NCI-H146 treated with DMSO at 0.1 percent for 48 hours (cell line): ENCODE data around the gene TNFAIP8L3.

Experiments used
- DNase-seq: peaks from one replicate; lab custom pipeline; 2025; ENCODE audit not compliant: unreplicated experiment; lab: John Stamatoyannopoulos, UW

TNFAIP8L3 gene

DNA sequence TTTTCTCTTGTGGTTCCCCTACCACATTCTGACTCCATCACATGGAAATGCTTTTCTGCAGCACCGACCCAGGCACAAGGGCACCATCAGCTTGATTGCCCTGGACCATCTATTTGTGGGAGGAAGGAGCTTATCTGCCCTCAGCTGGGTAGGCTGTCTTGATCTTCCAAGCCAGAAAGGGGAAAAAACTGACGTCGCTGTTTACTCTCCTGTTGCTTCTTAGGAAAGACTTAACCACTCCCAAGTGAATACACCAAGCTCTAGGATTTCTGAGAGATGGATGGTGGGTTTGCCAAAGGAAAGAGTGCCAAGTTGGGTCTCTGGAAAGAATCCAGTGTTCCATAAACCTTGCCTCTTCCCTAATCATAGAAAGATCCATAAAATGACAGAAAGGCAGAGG, 4.0 kb downstream of the TNFAIP8L3 start:
- no peak for DNase-seq

DNA sequence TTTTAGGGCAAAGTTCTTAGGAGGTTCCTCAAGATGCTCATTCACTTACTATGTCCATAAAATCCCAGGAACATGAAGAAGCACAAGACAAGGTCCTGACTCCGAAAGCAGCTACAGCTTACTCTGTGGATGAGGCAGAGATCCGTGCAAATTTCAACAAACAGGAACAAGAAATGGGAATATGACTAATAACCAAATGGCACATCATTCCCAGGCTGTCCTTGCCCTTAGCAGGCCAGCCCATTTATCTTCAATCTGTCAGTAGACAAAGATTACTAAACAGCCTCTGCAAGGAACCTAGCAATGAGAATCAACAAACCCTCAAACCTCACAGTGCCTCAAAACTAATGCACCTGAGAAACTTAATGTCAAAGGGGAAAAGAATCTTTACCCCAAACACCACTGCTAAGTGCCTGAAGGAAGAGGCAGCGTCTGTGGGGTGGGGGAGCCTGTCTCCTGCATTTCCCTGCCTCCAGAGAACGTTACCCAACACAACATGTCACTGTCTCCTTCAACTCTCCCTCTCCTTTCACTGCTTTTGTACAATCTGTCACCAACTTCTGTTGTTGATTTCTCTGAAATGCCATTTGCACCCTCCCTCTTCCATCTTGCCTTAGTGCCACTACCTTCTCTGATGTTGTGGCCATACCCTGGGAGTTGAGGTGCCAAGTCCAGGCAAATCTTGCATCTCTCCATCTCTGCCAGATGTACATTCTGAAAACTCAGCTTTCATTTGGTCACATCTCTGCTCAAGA, 4.8 kb downstream of the TNFAIP8L3 start:
- no peak for DNase-seq

DNA sequence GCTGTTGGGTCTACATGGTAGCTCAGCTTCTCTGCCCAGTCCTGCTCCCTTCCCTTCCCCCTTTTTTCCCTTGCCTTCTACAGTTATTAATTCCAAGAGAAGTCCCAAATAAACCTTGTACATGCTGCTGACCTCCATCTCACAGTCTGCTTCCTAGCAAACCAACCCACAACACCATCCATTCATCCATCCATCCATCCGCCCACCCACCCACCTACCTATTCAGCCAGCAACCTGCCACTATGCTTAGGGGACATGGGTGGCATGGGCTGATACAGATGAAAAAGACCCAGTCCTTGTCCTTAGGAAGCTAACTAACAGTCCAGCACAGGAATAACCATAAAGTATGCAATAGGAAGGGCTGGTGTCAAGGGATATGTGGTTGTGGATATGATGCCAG, 5.7 kb downstream of the TNFAIP8L3 start:
- DNase-seq, result no peak

DNA sequence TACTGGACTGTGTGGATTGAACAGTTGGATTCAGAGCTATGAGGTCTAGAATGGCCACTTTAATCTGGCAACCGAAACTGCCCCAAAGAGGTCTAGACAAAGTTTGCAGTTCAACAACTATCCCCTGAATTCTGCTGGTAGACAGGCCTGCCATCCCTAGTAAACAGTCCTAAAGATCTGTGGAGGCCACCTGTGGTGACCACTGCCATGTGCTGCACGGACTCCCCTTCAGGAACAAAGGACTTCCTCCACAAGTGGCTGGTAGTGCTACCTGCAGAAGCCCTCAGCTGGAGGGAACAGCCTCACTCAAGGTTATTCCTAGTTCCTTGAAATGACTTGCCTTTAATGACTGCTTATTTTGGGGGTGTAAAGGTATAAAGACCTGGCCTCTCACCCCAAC, 6.1 kb downstream of the TNFAIP8L3 start:
- peak; percentile 7 for DNase-seq

DNA sequence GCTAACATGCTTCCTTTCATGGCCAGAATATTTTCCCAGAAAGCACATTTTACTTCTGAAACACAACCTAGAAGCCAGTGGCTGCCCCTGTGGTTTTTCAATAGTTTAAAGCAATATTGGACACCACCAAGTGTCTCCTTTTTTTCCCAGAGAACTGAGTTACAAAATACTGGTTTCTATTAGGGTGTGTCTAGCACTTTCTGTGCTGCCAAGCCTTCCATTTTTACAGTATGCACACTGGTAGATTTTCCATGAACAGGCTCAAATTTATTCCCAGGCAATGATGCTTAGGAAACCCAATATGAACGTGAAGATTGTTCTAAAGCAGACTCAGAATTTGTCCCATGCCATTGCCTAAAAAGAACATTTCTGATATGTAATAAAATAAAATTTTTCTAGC, 7.2 kb downstream of the TNFAIP8L3 start:
- DNase-seq, result no peak

DNA sequence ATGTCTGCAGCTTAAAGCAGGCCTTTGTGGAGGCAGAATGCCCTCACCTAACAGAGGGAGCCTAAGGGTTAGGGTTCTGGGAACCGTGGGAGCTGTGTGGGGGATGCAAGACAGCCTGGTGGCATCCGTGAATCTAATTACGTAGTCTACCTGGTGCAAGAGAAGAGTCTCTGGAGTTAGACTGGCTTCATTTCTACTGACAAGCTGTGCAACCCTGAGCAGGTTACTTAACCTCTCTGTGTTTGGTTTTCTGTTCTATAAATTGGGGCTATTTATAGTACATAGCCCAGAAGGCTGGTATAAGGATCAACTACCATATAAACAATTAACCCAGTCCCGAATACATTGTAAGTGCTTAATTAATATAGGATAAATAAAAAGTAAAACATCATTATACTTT, 8.3 kb downstream of the TNFAIP8L3 start:
- DNase-seq, result no peak

DNA sequence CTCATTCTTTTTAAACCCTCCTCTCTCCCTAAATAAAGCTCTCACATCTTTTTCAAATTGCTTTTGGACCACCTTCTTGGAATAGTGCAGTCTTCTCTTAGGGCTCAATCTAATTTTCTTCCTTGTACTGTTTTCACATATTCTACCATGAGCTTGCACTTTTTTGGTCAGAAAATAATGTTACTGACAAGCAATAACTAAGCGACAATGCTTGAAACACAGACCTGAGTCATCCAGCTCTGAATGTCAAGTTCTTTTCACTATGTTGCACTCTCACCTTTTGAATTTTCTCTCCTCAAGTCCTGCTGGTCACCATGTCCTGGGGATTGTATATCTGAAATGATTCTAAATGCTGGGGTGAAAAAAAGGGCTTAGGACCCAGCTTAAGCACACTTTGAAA, 8.9 kb downstream of the TNFAIP8L3 start:
- no peak for DNase-seq

DNA sequence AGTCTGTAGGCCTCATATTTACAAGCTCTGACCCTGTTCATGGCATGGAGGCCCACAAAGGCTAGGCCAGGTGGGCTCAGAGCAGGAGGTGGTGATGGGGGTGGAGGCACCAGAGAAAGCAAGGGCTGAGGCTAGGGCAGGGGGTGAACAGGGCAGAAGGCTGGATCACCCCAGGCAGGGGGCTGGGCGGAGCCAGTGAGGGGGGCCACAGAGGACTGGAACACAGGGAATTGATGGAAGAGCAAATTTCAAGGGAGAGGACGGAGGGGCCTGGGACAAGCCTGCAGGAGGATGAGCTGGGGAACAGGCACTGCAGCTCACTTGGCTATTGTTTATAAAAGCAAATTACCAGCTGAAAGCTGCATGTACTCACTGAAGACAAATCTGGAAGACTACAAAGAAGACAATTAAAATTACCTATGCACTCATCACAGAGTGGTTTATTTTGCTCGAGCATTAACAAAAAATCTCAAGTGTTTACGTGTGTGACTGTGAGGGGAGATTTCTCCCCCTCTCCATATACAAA, 11.0 kb downstream of the TNFAIP8L3 start:
- no peak for DNase-seq

DNA sequence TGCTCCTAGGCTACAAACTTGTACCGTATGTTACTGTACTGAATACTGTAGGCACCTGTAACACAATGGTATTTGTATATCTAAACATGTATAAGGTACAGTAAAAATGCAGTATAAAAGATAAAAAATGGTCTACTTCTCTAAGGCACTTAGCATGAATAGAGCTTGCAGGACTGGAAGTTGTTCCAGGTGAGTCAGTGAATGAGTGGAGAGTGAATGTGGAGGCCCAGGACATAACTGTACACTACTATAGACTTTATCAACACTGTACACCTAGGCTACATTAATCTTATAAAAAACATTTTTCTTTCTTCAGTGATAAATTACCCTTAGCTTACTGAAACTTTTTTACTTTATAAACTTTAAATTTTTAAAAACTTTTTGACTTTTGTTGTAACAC, 12.5 kb downstream of the TNFAIP8L3 start:
- DNase-seq, result no peak

DNA sequence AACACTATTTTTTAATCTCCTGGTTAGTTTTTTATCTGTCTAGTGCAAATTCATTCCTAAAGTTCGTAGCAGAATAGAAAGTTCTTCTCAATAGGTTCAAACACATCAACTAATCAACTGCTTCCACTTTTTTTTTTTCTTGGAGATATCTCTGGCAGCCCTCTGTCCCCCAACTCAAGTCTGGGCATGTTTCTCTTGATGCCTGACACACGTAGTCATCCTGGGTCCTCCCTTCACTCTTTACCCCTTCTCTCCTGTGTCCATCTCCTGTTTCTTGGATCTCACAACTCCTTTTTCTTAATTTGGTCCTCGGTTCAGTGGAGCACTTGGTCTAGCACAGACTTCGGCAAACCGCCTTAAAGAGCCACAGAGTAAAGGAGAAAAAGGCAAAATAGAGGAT, 14.4 kb downstream of the TNFAIP8L3 start:
- no peak for DNase-seq

DNA sequence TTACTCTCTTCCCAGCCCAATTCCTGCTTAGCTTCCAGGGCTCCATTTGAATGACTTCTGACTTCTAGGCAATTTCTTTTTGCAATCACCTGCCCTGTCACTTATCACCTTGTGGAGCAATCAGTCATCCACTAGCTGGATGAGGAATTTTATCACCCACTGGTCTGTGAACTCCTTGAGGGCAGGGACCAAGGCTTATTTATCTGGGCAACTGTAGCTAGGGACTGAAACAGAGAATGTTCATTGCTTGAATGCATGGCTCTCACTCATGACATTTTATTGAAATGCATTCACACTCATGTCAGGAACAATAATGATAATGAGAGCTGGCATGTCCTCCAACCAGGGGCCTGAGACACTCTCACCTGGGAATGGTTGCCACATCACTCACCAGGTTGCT, 15.5 kb downstream of the TNFAIP8L3 start:
- DNase-seq, result no peak

DNA sequence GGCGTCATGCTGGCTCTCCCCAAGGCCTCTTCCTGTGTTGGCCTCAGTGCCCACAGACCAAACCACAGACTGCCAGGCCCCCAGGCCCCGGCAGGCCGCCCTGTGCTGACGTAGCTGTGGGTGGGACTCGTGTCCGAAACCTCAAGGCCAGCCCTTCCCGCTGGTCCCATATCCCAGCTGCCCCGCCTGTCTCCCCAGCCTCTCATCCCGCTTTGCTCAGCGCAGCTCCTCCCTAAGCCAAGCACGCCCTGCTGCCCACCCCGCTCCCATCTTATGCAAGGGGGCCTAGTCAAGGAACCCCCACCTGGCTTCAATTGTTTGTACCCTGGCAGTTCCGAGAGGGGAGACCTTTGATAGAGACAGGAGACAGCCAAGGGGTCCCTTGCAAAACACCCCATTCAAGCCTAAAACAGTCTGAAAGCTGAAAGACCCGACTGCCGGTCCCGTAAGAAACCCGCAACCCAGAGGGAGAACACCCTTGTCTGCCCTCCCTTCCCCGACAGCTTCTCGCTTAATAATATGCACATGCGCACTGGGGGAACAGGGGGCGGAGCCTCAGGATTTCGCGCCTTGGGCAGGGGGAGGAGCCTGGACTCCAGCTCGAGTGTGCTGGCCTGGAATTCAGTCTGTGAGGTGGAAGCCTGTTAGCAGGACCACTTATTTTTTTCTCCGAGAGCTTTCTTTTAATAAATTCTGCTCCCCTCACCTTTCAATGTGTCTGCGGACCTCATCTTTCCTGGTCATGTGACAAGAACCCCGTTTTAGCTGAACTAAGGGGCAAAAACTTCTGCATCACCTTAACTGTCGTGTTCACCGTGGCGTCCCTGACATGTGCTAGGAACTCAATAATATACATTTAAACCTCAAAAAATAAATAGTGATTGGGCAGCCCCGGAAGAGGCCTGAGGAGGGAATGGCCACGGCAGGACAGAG, 17.2 kb downstream of the TNFAIP8L3 start:
- no peak for DNase-seq

DNA sequence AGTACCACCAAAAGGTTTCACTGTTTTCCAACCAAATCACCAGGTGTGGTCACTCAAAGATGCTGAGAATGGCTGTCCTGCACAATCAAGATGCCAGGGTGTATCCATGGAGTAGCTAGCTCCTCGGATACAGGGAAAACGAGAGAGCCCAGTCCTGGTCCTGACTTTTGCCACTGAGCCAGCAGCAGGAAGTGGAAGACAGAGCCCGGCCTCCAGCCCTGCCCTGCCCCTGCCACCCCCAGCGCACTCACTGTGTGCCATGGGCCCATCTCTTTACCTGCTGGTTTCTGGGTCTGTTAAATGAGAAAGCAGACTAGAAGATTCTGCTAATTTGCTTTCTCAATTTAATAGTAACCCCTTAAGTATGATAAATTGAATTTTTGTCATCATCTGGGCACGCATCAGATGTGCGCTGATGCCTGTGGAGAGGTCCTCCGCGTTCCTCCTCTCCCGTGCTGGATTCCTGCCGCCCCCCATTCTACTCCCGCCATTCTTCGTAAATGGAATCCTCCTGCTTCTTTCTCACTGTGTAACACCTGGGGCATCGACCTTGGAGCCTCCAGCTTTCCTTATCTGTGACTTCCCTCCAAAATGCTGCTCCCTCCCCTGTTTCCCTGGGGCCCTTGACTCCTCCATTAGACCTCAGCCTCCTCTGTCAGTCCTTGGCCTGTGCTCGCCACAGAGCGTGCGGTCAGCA, 18.0 kb downstream of the TNFAIP8L3 start:
- no peak for DNase-seq

DNA sequence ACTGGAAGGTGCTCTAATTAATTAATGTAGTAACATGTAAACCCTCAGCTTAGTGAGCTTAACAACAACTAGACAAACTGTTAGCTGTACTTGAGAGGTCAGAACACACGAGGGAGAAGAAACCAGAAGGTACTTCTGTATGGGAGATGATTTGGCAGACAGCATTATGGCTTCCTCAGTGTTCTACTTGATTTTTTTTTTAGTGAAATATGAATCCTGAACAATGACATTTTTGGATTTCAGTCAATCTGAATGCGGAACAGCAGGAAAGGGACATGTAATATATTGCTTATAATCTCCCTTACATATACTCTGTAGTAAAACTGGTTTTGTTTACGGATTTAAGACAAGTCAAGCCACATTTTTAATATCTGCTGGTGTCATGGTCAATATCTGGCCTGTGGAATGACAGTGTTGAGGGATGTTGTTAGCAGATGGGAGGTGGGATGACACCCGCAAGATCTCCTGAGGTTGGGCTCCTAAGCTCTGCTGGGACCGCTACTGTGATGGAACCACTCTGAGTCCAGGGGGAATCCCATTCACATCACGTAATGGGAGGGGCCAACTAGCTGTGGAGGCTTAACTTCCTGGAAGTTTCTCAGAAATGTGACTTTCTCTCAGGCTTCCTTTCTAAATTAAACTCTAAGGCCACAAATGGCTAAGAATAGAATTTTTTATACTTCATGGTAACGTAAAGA, 18.7 kb downstream of the TNFAIP8L3 start:
- no peak for DNase-seq

DNA sequence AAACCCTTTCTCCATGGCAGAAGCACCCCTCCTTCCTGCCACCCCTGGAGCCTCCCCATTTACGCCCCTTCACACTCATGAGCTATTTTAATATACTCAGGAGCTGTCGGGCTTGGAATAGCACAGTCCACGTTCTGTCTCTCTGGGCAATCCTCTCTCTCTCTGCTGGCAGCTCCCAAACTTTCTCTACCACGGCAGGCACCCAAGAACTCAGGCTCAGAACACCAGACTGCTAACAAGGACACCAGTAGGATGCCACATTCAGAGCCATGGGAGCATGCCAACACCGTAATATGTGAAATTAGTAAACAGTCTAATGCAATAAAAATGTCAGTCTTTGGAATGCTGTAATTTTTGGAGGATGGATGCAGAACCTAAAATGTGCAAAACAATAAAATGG, 19.3 kb downstream of the TNFAIP8L3 start:
- no peak for DNase-seq

DNA sequence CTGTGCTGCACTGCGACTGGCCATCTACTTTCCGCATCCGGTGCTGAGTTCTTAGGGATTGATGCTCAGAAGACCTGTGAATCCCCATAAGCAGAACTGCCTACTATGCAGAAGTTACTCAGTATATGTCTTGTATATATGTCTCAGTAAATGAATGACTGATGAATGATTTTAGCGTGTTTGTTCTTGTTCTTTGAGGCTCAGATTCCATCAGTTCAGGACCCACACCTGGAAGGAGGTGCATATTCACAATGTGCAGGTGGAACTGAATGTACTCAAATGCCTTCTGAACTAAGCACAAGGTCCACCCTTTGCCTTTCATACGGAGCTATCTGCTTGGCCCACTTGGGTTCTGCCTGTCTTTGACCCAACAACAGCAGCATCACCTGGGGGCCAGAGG, 19.8 kb downstream of the TNFAIP8L3 start:
- DNase-seq, result no peak

DNA sequence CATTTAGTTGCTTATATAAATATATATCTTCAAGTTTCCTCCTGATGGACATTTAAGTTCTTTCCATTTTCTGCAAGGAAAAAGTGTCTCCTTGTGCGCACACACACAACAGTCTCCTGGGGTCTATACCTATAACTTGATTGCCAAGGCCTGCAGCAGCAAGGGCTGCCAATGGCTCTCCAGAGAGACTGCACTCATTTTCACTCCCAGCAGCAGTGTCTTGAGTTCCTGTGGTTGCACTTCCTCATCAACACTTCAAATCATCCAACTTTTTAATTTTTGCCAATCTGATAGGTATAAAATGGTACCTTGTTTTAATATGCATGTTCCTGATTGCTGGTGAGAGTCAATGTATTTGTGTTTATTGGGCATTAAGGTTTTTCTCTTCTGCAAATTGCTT, 23.1 kb downstream of the TNFAIP8L3 start:
- no peak for DNase-seq

DNA sequence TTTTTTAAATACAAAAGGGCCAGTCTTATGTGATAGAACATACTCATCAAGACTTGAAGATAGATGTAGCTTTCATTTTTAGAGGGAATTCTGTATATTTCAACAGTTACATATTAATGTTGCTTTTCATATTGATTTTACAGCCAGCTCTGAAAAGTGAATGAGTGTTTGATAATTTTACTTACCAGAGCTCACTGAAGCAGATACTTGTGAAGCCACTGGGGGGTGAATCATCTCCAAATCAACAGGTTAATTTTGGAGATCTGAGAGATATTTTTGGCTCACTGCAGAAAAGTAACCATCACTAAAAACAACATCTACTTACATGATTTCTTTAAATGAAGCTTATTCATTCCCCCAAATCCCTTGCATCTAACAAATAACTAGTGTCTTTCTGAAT, 24.7 kb downstream of the TNFAIP8L3 start:
- DNase-seq, result no peak

DNA sequence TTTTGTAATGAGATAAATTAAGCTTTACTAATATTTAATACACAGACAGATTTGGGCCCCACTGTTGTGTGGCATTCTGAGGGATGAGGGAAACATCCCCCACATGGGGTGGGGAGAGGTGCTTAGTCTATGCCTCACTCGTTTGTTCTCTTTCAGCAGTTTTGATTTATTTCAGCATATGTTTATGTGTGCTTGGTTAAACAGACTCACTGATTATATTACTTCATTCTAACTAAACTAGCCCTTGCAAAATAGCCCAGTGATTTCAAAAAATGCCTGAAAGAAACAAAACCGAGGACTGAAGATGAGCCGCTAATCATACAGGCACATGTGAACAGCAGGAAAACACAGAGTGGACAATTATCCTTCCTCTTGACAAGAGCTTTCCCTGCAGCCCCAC, 27.2 kb downstream of the TNFAIP8L3 start:
- no peak for DNase-seq

DNA sequence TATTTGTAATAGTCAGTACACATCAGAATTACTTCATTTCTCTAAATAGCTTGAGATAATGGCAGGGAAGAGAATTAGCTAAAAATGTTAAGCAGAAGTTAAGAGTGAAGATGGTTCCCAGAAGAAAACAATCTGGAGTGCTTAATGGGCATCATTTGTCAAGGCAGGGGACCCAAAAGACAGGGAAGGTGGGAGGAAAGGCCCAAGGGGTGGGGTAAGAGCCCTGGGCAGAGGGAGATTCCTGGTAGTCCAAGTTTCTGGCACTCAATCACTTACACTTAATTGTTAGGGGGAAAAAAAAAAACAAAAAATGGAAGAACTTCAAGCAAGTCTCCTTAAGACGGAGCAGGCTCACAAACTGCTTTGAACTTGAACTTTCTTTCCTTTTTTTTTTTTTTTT, 28.9 kb downstream of the TNFAIP8L3 start:
- DNase-seq, result no peak

DNA sequence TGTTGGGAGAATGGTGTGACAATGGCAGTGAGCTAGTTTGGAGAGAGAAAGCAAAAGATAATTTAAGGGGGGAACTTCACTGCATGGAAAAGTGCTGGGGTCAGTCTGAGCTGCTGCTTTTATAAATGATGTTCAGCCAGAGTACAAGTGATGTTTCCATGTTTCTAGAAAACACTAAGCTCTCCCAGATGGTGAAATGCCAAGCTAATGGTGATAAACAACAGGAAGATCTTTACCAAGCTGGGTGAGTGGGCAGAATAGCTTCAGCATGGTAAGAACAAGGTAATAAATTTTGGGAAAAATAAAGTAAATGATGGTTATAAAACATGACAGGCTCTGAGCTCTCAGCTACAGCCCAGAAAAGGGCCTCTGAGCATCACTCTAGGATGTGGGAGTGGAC, 29.4 kb downstream of the TNFAIP8L3 start:
- DNase-seq, result no peak
